Naive thymus-derived CD4-positive, alpha-beta T cell (primary cell): ENCODE data around the gene SLC44A1. TPM values are rescaled to one million over a fixed set of nuclear protein-coding genes. Genes with fewer than 3 reads are reported as not detected.

Source experiments
- ATAC-seq: fragments of 150-1000 bp; cut with Tn5 transposase; 2 replicates; pipeline ENCODE4 v1.10.0; 2021; ENCODE audit warnings: mild to moderate bottlenecking, moderate library complexity
- CTCF ChIA-PET: fragments of 350-600 bp; sonication (Branson Sonifier 250); formaldehyde crosslinking; loops from one replicate; lab custom pipeline; 2021; ENCODE audit warnings: antibody characterized with exemption; lab: Charles Lee
- POLR2A ChIA-PET: fragments of 350-600 bp; sonication (Branson Sonifier 250); formaldehyde crosslinking; loops from one replicate; lab custom pipeline; 2021; ENCODE audit warnings: antibody characterized with exemption, inconsistent platforms; lab: Charles Lee
- DNase-seq, 9 donors: peaks; one replicate each; pipeline versions ENCODE4 v3.0.0 to v3.0.0-alpha.2; 2020 to 2022; ENCODE audit warnings: mixed read lengths in 1 of 9
- H3K27ac ChIP-seq: one replicate; pipeline ENCODE4 v1.7.0; 2013; ENCODE audit warnings: mild to moderate bottlenecking, low read depth, low read length, moderate library complexity
- H3K27me3 ChIP-seq, 2 donors: one replicate each; pipeline ENCODE4 v1.7.0; 2013; ENCODE audit warnings: low read length in 2 of 2, mild to moderate bottlenecking in 2 of 2, moderate library complexity in 2 of 2; ENCODE audit not compliant: control insufficient read depth in 2 of 2, insufficient read depth in 2 of 2
- H3K36me3 ChIP-seq, 3 experiments: 1 replicate in 2 of 3; 2 replicates in 1 of 3; pipeline ENCODE4 v1.7.0; 2013; ENCODE audit warnings: low read length in 3 of 3, mild to moderate bottlenecking in 3 of 3, moderate library complexity in 1 of 3; ENCODE audit not compliant: insufficient read depth in 3 of 3, control insufficient read depth in 2 of 3
- H3K4me1 ChIP-seq, 2 donors: one replicate each; pipeline ENCODE4 v1.7.0; 2013; ENCODE audit warnings: low read length in 2 of 2, mild to moderate bottlenecking in 2 of 2, moderate library complexity in 1 of 2; ENCODE audit not compliant: control insufficient read depth in 2 of 2, insufficient read depth in 2 of 2
- H3K4me3 ChIP-seq: 2 replicates; pipeline ENCODE4 v1.7.0; 2013; ENCODE audit warnings: mild to moderate bottlenecking, low read length
- H3K9me3 ChIP-seq, 3 experiments: 1 replicate in 2 of 3; 2 replicates in 1 of 3; pipeline ENCODE4 v1.7.0; 2013; ENCODE audit warnings: low read length in 3 of 3; ENCODE audit not compliant: control insufficient read depth in 2 of 3
- H3K27ac Mint-ChIP-seq, 9 donors: one replicate each; pipeline ENCODE4 v1.8.0; 2020 to 2022; ENCODE audit warnings: mixed read lengths in 9 of 9, mild to moderate bottlenecking in 8 of 9, moderate library complexity in 5 of 9, inconsistent platforms in 2 of 9
- H3K27me3 Mint-ChIP-seq, 5 donors: one replicate each; pipeline ENCODE4 v1.8.0; 2021 to 2022; ENCODE audit warnings: mixed read lengths in 5 of 5, mild to moderate bottlenecking in 1 of 5
- H3K36me3 Mint-ChIP-seq, 5 donors: one replicate each; pipeline ENCODE4 v1.8.0; 2020 to 2022; ENCODE audit warnings: mixed read lengths in 5 of 5, mild to moderate bottlenecking in 3 of 5, inconsistent platforms in 1 of 5
- H3K4me1 Mint-ChIP-seq, 7 donors: one replicate each; pipeline ENCODE4 v1.8.0; 2020 to 2022; ENCODE audit warnings: mixed read lengths in 7 of 7, mild to moderate bottlenecking in 3 of 7, inconsistent platforms in 1 of 7
- H3K4me3 Mint-ChIP-seq, 10 donors: one replicate each; pipeline ENCODE4 v1.8.0; 2020 to 2022; ENCODE audit warnings: mild to moderate bottlenecking in 10 of 10, mixed read lengths in 10 of 10, moderate library complexity in 6 of 10, inconsistent platforms in 2 of 10
- H3K9me3 Mint-ChIP-seq, 11 donors: one replicate each; pipeline ENCODE4 v1.8.0; 2020 to 2022; ENCODE audit warnings: mixed read lengths in 11 of 11, mild to moderate bottlenecking in 4 of 11, inconsistent platforms in 1 of 11, moderate library complexity in 1 of 11
- intact Hi-C, 2 donors: fragments of 100-400 bp; cut with micrococcal nuclease; formaldehyde crosslinking; loops; one replicate each; pipeline ENCODE4 v1.15.1; 2023
- polyA plus RNA-seq, 2 donors: library from polyadenylated mRNA; unstranded; fragments of 300-500 nt; fragmentation: Illumina TruSeq; gene quantifications; one replicate each; pipeline ENCODE4 v1.2.3, GENCODE V29; 2021
- total RNA-seq, 6 experiments: library from RNA in 5 of 6; stranded (reverse) in 5 of 6; gene quantifications; 1 replicate in 5 of 6; 2 replicates in 1 of 6; pipeline ENCODE4 v1.2.3 and lab custom pipeline; 2021 to 2026

SLC44A1 gene
- total and polyA plus RNA-seq, 7 experiments from 2014 or later = 7.7 to 21.8 (median 13.7) TPM

DNA sequence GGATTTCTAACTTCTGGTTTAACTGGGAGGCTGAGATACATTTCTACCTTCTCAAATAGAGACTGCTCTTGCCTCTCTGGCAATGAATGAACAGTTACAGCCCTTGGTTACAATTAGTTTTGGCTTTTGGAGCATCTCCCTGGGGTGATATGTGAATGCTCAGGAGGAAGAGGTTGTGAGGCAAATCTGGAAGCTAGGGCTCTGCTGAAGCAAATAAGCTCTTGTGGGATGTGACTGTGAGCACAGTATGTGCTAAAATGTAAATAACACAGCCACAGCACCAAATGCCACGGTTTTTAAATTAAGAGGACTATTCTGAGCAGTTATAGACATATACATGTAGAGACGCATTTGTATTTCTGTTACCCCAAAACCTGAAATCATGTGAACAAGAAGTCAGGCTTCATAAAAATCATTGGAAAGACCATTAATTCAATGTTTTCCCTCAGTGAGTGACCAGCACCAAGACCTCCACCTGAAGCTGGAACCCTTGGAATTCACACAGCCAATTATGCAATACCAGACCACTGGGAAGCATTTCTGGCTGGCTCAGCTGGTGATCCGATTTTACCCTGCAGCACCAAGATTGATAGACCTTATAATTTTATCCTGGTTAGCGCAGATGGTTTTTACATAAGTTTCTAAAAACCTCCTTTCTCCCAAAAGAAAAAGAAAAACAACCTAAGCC, 3.0 kb upstream of the SLC44A1 start:
- Mint-ChIP-seq H3K4me3 (no peak overlapping the region), H3K36me3 (peaks cover 0 to 2% (median 0%) of the 10 kb centered on the region in 5 donors), H3K27ac (no peak overlapping the region), H3K4me1 (peaks cover 19 to 29% (median 25%) of the 10 kb centered on the region in 7 donors), H3K9me3 (peaks cover 0 to 2% (median 0%) of the 10 kb centered on the region in 11 donors), H3K27me3 (peaks cover 0 to 72% (median 6%) of the 10 kb centered on the region in 5 donors)
- H3K4me3 ChIP-seq = no peak overlapping the region
- H3K4me1 ChIP-seq = peaks cover 10% of the 10 kb centered on the region in 2 donors
- no peak overlapping the region for H3K27ac ChIP-seq
- H3K27me3 ChIP-seq = no peaks in the 10 kb centered on the region
- ChIA-PET POLR2A (no interaction called here), CTCF (interaction anchor here (0.6 kb wide), 1 partner anchor 166 kb away, joined by 3 read pairs; no protein-coding TSS in a partner anchor)
- no peaks in the 10 kb centered on the region for H3K36me3 ChIP-seq
- no peaks in the 10 kb centered on the region for H3K9me3 ChIP-seq
- ATAC-seq (no peak), DNase-seq (no peak)
- intact Hi-C loops = loop anchor here (5.0 to 10.0 kb wide), 5 partner anchors 36 to 479 kb away; partner anchors contain the start of genes FKTN (in 1 of the 2) and NIPSNAP3B (in 1 of the 2)

DNA sequence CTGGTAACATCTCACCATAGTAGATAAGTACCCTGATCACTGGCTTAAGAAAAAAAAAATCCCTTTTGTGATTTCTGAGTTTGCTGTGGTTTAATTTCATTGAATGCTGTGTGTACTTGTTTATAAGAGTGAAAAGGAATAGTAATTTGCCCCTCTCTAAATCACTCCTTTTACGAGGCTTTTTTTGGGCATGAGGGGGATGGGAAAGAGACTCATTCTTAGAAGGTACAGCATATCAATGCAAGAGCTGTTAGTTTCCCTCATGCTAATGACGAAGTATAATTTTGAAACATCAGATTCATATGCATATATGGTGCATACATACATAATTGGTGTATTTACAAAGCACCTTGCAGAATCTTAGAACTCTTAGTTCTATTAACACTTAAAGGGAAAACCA, 2.4 kb upstream of the SLC44A1 start:
- Mint-ChIP-seq H3K9me3 (peaks cover 0 to 2% (median 0%) of the 10 kb centered on the region in 11 donors), H3K27me3 (peaks cover 0 to 76% (median 6%) of the 10 kb centered on the region in 5 donors), H3K4me3 (peak overlapping the region in 3 of 10 donors; percentile 13 to 39 (median 36)), H3K27ac (peak overlapping the region in 1 of 9 donors; percentile 48), H3K36me3 (peaks cover 0 to 2% (median 0%) of the 10 kb centered on the region in 5 donors), H3K4me1 (peaks cover 19 to 33% (median 29%) of the 10 kb centered on the region in 7 donors)
- no peaks in the 10 kb centered on the region for H3K9me3 ChIP-seq
- H3K27me3 ChIP-seq = no peaks in the 10 kb centered on the region
- H3K36me3 ChIP-seq = no peaks in the 10 kb centered on the region
- no peak for DNase-seq
- CTCF ChIA-PET = no interaction called here
- POLR2A ChIA-PET = no interaction called here
- H3K4me3 ChIP-seq = no peak overlapping the region
- H3K4me1 ChIP-seq = peaks cover 10% of the 10 kb centered on the region in 2 donors
- ATAC-seq = no peak
- intact Hi-C loops = loop anchor here (5.0 to 10.0 kb wide), 5 partner anchors 35 to 480 kb away; partner anchors contain the start of genes FKTN (in 1 of the 2) and NIPSNAP3B (in 1 of the 2)
- no peak overlapping the region for H3K27ac ChIP-seq

DNA sequence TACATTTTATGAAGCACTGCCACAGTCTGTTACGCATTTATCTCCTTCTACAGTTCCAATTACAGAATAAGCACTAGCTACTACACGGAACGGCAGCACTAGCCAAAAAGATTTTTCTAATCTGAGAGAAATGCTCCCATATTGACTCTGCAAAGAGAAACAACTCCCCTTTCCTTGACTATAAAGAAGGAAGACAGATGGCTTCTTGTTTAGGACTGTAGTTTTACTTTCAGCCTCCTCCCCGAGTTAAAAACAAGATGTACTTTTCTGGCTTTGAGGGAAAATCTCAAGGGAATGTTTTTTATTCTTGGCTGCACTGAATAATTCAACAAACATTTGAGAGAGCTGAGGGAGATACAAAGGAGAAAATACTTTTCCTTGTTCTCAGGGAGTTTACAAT, 1.9 kb upstream of the SLC44A1 start:
- Histone ChIP-seq H3K36me3 (no peaks in the 10 kb centered on the region), H3K4me3 (no peak overlapping the region), H3K4me1 (peaks cover 10% of the 10 kb centered on the region in 2 donors), H3K27me3 (no peaks in the 10 kb centered on the region), H3K27ac (no peak overlapping the region), H3K9me3 (no peaks in the 10 kb centered on the region)
- intact Hi-C loops = loop anchor here (5.0 to 10.0 kb wide), 5 partner anchors 35 to 480 kb away; partner anchors contain the start of genes FKTN (in 1 of the 2) and NIPSNAP3B (in 1 of the 2)
- no peak for ATAC-seq
- peaks cover 19 to 34% (median 29%) of the 10 kb centered on the region in 7 donors for H3K4me1 Mint-ChIP-seq
- peaks cover 0 to 2% (median 0%) of the 10 kb centered on the region in 5 donors for H3K36me3 Mint-ChIP-seq
- POLR2A ChIA-PET = interaction anchor here (0.6 kb wide), 1 partner anchor 23 kb away, joined by 3 read pairs; no protein-coding TSS in a partner anchor
- CTCF ChIA-PET = no interaction called here
- H3K9me3 Mint-ChIP-seq = peaks cover 0 to 2% (median 0%) of the 10 kb centered on the region in 11 donors
- no peak for DNase-seq
- H3K4me3 Mint-ChIP-seq = peak overlapping the region in 2 of 10 donors; percentile 13 to 33
- peak overlapping the region in 1 of 9 donors; percentile 48 for H3K27ac Mint-ChIP-seq
- peaks cover 0 to 78% (median 5%) of the 10 kb centered on the region in 5 donors for H3K27me3 Mint-ChIP-seq

DNA sequence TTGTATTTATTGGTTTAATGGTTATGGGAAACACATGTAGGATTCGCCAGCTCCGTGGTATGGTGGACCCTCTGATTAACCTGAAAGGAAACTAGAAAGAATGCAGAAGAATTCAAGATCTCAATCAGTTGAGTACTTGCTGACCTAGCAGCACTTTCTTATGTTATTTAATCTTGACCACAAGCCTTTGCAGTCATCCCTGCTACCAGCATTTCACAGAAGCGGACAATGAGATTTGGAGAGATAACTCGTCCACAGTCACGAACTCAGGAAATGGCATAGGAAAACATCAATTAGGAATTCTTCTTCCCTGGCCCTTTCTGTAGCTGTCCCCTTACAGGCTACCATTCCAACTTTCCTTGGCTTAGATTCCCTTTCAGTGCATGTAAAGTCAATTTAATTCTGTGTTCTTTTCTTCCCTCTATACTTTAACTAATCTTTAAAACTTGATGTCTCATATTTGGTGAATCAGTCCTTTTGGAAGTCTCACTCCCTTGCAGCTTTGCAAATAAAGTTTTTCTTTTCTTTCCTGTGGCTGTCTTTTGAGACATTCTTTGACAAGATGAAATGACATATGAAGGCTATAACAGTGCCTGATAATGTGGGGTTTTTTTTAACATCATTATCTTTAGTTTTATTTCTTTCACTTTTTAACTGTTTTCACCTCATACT, 1.3 kb upstream of the SLC44A1 start:
- H3K36me3 Mint-ChIP-seq = peaks cover 0 to 2% (median 0%) of the 10 kb centered on the region in 5 donors
- no peaks in the 10 kb centered on the region for H3K27me3 ChIP-seq
- H3K4me1 Mint-ChIP-seq = peaks cover 19 to 40% (median 29%) of the 10 kb centered on the region in 7 donors
- H3K4me3 ChIP-seq = no peak overlapping the region
- H3K4me3 Mint-ChIP-seq = peak overlapping the region in 8 of 10 donors; percentile 33 to 97 (median 88)
- intact Hi-C loops = loop anchor here (5.0 to 10.0 kb wide), 5 partner anchors 34 to 481 kb away; partner anchors contain the start of genes FKTN (in 1 of the 2) and NIPSNAP3B (in 1 of the 2)
- CTCF ChIA-PET = no interaction called here
- H3K27ac ChIP-seq = no peak overlapping the region
- H3K9me3 Mint-ChIP-seq = peaks cover 0 to 2% (median 0%) of the 10 kb centered on the region in 11 donors
- DNase-seq = no peak
- ATAC-seq = no peak
- peaks cover 0 to 84% (median 0%) of the 10 kb centered on the region in 5 donors for H3K27me3 Mint-ChIP-seq
- POLR2A ChIA-PET = interaction anchor here (0.6 to 1.4 kb wide), 2 partner anchors 23 to 451 kb away, joined by 3 read pairs; partner anchors contain the start of gene TMEM38B
- H3K36me3 ChIP-seq = no peaks in the 10 kb centered on the region
- no peaks in the 10 kb centered on the region for H3K9me3 ChIP-seq
- peaks cover 10% of the 10 kb centered on the region in 2 donors for H3K4me1 ChIP-seq
- H3K27ac Mint-ChIP-seq = peak overlapping the region in 5 of 9 donors; percentile 48 to 91 (median 84)

DNA sequence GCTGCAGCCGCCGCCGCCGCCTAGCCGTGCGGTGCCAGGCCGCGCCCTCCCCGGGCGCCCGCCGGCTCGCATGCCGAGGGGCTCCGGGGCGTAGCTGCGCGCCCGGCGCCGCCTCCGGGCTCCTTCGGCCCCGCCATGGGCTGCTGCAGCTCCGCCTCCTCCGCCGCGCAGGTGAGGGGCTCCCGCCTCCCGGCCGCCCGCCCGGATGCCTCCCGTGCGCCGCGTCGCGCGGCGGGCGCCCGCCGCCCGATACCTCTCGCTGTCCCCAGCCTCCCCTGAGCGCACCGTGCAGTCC, 230 bp downstream of the SLC44A1 start:
- Mint-ChIP-seq H3K9me3 (peaks cover 0 to 2% (median 0%) of the 10 kb centered on the region in 11 donors), H3K4me1 (peaks cover 19 to 42% (median 29%) of the 10 kb centered on the region in 7 donors), H3K27ac (peak overlapping the region in 4 of 9 donors; percentile 85 to 94 (median 92)), H3K27me3 (peaks cover 0 to 76% (median 0%) of the 10 kb centered on the region in 5 donors), H3K4me3 (peak overlapping the region; percentile 90 to 97 (median 92)), H3K36me3 (peaks cover 0 to 2% (median 0%) of the 10 kb centered on the region in 5 donors)
- Histone ChIP-seq H3K4me1 (peaks cover 10% of the 10 kb centered on the region in 2 donors), H3K4me3 (peak overlapping the region; percentile 59), H3K27ac (peak overlapping the region; percentile 67), H3K36me3 (no peaks in the 10 kb centered on the region), H3K9me3 (no peaks in the 10 kb centered on the region), H3K27me3 (no peaks in the 10 kb centered on the region)
- intact Hi-C loops = loop anchor here (1.0 to 10.0 kb wide), 24 partner anchors 33 to 1151 kb away; partner anchors contain the start of genes FKTN (in 2 of the 2), NIPSNAP3B (in 2 of the 2), TMEM38B (in 2 of the 2) and ABCA1 (in 1 of the 2)
- CTCF ChIA-PET = interaction anchor here (1.8 kb wide), 1 partner anchor 10 kb away, joined by 4 read pairs; no protein-coding TSS in a partner anchor
- ATAC-seq (no peak), DNase-seq (no peak)
- POLR2A ChIA-PET = interaction anchor here (1.0 to 1.6 kb wide), 3 partner anchors 141 to 450 kb away, joined by 3 to 5 read pairs (median 3); partner anchors contain the start of gene TMEM38B
